Heart left ventricle (tissue), 13 donors: ENCODE measurements around the gene PDE10A.

Experiments used
- CTCF ChIP-seq, 12 donors: fragments of 200-600 bp; sonication (generic) in 4 of 12; IDR thresholded peaks; one replicate each; pipeline versions ENCODE4 v1.5.0 to v1.8.0; 2018 to 2022; ENCODE audit warnings: antibody characterized with exemption in 12 of 12, mild to moderate bottlenecking in 5 of 12
- POLR2A ChIP-seq, 2 donors: fragments of 450-650 bp; IDR thresholded peaks; one replicate each; pipeline ENCODE4 v1.6.1; 2017; ENCODE audit warnings: antibody characterized with exemption in 2 of 2, mild to moderate bottlenecking in 2 of 2, moderate library complexity in 2 of 2
- donor health status: ischemic (EF 13 %, LVEDD 7.1; RV severe dilation, severe dysfunction).
- donor health status: DM: no; HTN: yes; CAD: no.
- donor health status: DM: no; HTN: no; CAD: no.
- donor health status: ischemic (EF 25% LVEDD 6.9; RV normal size, moderate dysfunction).
- donor health status: ischemic (EF 25% LVEDD 5.7; RV mildly dilated, moderate dysfunction).
- donor health status: ischemic (EF 35%, LVEDD 5.7; RV mildly dilated, moderate dysfunction).
- donor health status: nonischemic (EF 11% LVEDD 7.7; RV severe dilation, severe dysfunction).
- donor health status: DM: yes; HTN: yes; CAD: no.
- donor health status: PGD.
- donor health status: ischemic (EF 29% LVEDD 5.4; RV normal size, mild dysfunction).
- donor health status: nonischemic (EF 23%, LVEDD 6.1; RV moderate dilation, normal function).

GRCh38 chr6:165617528-165617927 lies 45.5 kb downstream of the PDE10A start:
- TF ChIP-seq CTCF (IDR thresholded peaks at IDR 0.05) (no peak), POLR2A (IDR thresholded peaks at IDR 0.05) (no peak)
